Glutamatergic neuron (in vitro differentiated cells): ENCODE results near the gene EHBP1L1. TPM values are rescaled to one million over a fixed set of nuclear protein-coding genes. Genes with fewer than 3 reads are reported as not detected.
A peak's percentile ranks its signal among the peaks of the same experiment; 100 is the strongest.

Experiments used
- DNase-seq: peaks from one replicate; pipeline ENCODE4 v3.0.0; 2022
- H3K27ac Mint-ChIP-seq: one replicate; pipeline ENCODE4 v1.8.0; 2020; ENCODE audit warnings: mild to moderate bottlenecking, mixed read lengths, inconsistent platforms; ENCODE audit not compliant: unreplicated experiment
- H3K27me3 Mint-ChIP-seq: one replicate; pipeline ENCODE4 v1.8.0; 2020; ENCODE audit warnings: mild to moderate bottlenecking, moderate library complexity, mixed read lengths, inconsistent platforms; ENCODE audit not compliant: unreplicated experiment
- H3K36me3 Mint-ChIP-seq: one replicate; pipeline ENCODE4 v1.8.0; 2020; ENCODE audit warnings: mild to moderate bottlenecking, mixed read lengths, inconsistent platforms; ENCODE audit not compliant: unreplicated experiment
- H3K4me1 Mint-ChIP-seq: one replicate; pipeline ENCODE4 v1.8.0; 2020; ENCODE audit warnings: mild to moderate bottlenecking, low read depth, mixed read lengths, inconsistent platforms; ENCODE audit not compliant: unreplicated experiment
- H3K4me3 Mint-ChIP-seq: one replicate; pipeline ENCODE4 v1.8.0; 2020; ENCODE audit warnings: mild to moderate bottlenecking, mixed read lengths, inconsistent platforms; ENCODE audit not compliant: unreplicated experiment
- H3K9me3 Mint-ChIP-seq: one replicate; pipeline ENCODE4 v1.8.0; 2020; ENCODE audit warnings: mild to moderate bottlenecking, moderate library complexity, mixed read lengths, inconsistent platforms; ENCODE audit not compliant: unreplicated experiment
- total RNA-seq: library from RNA; stranded (reverse); fragmentation: NEBNext Ultra II Directional; extraction: Animal tissue kit (Norgen Biotek cat#: 25700); gene quantifications from one replicate; pipeline ENCODE4 v1.2.1, GENCODE V29; 2021; ENCODE audit not compliant: unreplicated experiment
- TF ChIP-seq, protein P1 (sequence below): fragments of 200-600 bp; sonication (generic); IDR thresholded peaks from one replicate; pipeline ENCODE4 v1.5.0; 2021; ENCODE audit not compliant: partially characterized antibody, unreplicated experiment

EHBP1L1 gene
- total RNA-seq, 1 donor from 2014 or later, result 14.2 TPM

GRCh38 chr11:65532388-65533064 lies 43.3 kb upstream of the EHBP1L1 start:
- Mint-ChIP-seq H3K4me3 (no peak overlapping the region), H3K27me3 (peaks cover 7% of the 10 kb centered on the region), H3K4me1 (peaks cover 11% of the 10 kb centered on the region), H3K36me3 (no peaks in the 10 kb centered on the region), H3K9me3 (no peaks in the 10 kb centered on the region), H3K27ac (no peak overlapping the region)
- TF ChIP-seq, protein P1, sequence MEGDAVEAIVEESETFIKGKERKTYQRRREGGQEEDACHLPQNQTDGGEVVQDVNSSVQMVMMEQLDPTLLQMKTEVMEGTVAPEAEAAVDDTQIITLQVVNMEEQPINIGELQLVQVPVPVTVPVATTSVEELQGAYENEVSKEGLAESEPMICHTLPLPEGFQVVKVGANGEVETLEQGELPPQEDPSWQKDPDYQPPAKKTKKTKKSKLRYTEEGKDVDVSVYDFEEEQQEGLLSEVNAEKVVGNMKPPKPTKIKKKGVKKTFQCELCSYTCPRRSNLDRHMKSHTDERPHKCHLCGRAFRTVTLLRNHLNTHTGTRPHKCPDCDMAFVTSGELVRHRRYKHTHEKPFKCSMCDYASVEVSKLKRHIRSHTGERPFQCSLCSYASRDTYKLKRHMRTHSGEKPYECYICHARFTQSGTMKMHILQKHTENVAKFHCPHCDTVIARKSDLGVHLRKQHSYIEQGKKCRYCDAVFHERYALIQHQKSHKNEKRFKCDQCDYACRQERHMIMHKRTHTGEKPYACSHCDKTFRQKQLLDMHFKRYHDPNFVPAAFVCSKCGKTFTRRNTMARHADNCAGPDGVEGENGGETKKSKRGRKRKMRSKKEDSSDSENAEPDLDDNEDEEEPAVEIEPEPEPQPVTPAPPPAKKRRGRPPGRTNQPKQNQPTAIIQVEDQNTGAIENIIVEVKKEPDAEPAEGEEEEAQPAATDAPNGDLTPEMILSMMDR, result no peak
- no peak for DNase-seq

GRCh38 chr11:65535102-65535501 lies 40.8 kb upstream of the EHBP1L1 start:
- TF ChIP-seq, protein P1, result no peak
- DNase-seq, result no peak
- H3K27ac Mint-ChIP-seq, result no peak overlapping the region

DNA sequence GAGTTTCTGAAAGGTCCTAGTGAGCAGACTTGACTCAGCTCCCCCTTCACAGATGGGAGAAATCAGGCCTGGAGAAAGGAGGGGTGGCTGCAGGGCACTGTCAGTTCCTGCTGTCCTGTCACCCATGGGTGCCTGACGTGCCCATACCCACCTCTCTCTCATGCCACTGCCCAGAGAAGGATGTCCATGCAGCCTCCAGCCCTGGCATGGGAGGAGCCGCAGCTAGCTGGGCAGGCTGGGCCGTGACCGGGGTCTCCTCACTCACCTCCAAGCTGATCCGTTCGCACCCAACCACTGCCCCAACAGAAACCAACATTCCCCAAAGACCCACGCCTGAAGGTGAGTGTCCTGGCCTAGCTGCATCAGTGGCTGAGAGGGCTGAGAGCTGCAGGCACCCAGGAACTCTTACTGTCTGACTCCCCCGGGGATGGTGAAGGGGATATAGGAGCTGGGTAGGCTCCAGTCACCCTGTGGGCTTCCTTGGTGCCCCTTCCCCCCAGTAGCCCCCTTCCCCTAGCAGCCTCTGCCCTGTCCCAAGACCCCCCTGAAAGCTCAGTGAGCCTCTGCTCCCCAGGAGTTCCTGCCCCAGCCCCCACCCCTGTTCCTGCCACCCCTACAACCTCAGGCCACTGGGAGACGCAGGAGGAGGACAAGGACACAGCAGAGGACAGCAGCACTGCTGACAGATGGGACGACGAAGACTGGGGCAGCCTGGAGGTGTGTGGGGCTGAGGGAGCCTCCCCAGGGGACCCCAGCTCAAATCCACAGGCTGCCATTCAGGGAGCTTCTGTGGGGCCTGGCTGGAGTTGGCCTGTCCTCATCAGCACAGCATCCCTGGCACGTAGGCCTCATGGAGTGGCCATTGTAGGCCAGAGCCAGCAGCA lies 39.2 kb upstream of the EHBP1L1 start:
- H3K27ac Mint-ChIP-seq, result peak overlapping the region; percentile 52
- no peaks in the 10 kb centered on the region for H3K36me3 Mint-ChIP-seq
- H3K4me3 Mint-ChIP-seq, result peak overlapping the region; percentile 46
- H3K27me3 Mint-ChIP-seq, result peaks cover 10% of the 10 kb centered on the region
- no peaks in the 10 kb centered on the region for H3K9me3 Mint-ChIP-seq
- DNase-seq, result no peak
- TF ChIP-seq, protein P1, result no peak
- peaks cover 12% of the 10 kb centered on the region for H3K4me1 Mint-ChIP-seq

More at GRCh38 chr11:65535102-65535501, 40.8 kb upstream of the EHBP1L1 start:
- peaks cover 8% of the 10 kb centered on the region for H3K27me3 Mint-ChIP-seq
- H3K36me3 Mint-ChIP-seq, result no peaks in the 10 kb centered on the region
- no peak overlapping the region for H3K4me3 Mint-ChIP-seq
- no peaks in the 10 kb centered on the region for H3K9me3 Mint-ChIP-seq
- H3K4me1 Mint-ChIP-seq, result peaks cover 12% of the 10 kb centered on the region

DNA sequence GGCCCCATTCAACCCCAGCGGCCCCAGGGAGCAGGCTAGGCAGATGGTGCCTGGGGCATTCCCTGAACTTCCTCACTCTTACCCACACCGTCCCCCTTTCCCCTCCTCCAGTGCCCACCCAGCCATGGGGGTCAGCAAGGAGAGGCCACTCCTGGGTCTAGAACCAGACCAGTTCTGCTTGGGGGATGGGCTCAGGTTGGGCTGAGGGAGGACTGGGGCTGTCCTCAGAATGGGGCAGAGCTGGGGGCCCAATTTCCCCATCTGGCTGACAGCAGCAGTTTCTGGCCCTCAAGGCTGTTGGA lies 38.6 kb upstream of the EHBP1L1 start:
- Mint-ChIP-seq H3K36me3 (no peaks in the 10 kb centered on the region), H3K9me3 (peaks cover 2% of the 10 kb centered on the region), H3K4me3 (no peak overlapping the region), H3K27me3 (peaks cover 13% of the 10 kb centered on the region), H3K4me1 (peaks cover 12% of the 10 kb centered on the region), H3K27ac (no peak overlapping the region)
- TF ChIP-seq, protein P1, result no peak
- DNase-seq, result no peak
